Measurements from ENCODE around the gene CHD9NB.

GRCh38 chr16:53087101-53087500 is 34.4 kb upstream of the CHD9NB start:
- TF ChIP-seq CTCF (conservative IDR thresholded peaks at IDR 0.05; ENCODE audit: low read depth, low read length) (no peak), MAFK (IDR thresholded peaks at IDR 0.05; ENCODE audit: low read depth, low read length) (no peak), RFX5 (IDR thresholded peaks at IDR 0.05; ENCODE audit: low read depth, low read length) (no peak), POLR2A (IDR thresholded peaks at IDR 0.05; ENCODE audit: low read depth, low read length) (no peak), SMC3 (IDR thresholded peaks at IDR 0.05; ENCODE audit: low read depth, low read length) (no peak), CHD1 (IDR thresholded peaks at IDR 0.05; ENCODE audit: low read depth, low read length) (no peak), ELK1 (IDR thresholded peaks at IDR 0.05; ENCODE audit: borderline replicate concordance, low read depth, low read length) (no peak), MXI1 (IDR thresholded peaks at IDR 0.05; ENCODE audit: borderline replicate concordance, low read depth, low read length) (no peak), CEBPB (IDR thresholded peaks at IDR 0.05; ENCODE audit: low read depth, low read length) (no peak)

Data from IMR-90 (cell line).